ENCODE data around the gene MYO5B. TPM values are rescaled to one million over a fixed set of nuclear protein-coding genes. Genes with fewer than 3 reads are reported as not detected.
"Not testable (repeated sequence)": the region's sequence is repeated elsewhere in the genome, so short reads cannot be mapped to it uniquely, and the experiment has no call there.

The MYO5B gene
- total and polyA plus RNA-seq, 2 donors (not counting 1 experiment from before 2014, with no cell fraction given): 0.30 to 1.7 TPM

GRCh38 chr18:49799806-49800205 lies 395.1 kb downstream of the MYO5B start:
- H3K4me1 Mint-ChIP-seq: not testable (repeated sequence)

GRCh38 chr18:49798001-49798400 lies 396.9 kb downstream of the MYO5B start:
- Mint-ChIP-seq H3K27ac (no peak overlapping the region), H3K4me3 (no peak overlapping the region), H3K27me3 (no peaks in the 10 kb centered on the region), H3K4me1 (no peaks in the 10 kb centered on the region), H3K9me3 (ENCODE audit: insufficient read depth) (no peaks in the 10 kb centered on the region)
- Histone ChIP-seq H3K79me2 (ENCODE audit: control insufficient read depth, insufficient read depth, low read length) (no peaks in the 10 kb centered on the region), H3K27me3 (replicated peaks in 1 of 4; ENCODE audit: control extremely low read depth in 1 of 4, control insufficient read depth in 3 of 4, insufficient read depth in 4 of 4, low read length in 3 of 4) (no peaks in the 10 kb centered on the region), H4K20me1 (ENCODE audit: control insufficient read depth, insufficient read depth, low read length, poor library complexity, severe bottlenecking) (no peaks in the 10 kb centered on the region), H3K27ac (ENCODE audit: low read length in 2 of 2) (no peak overlapping the region), H3K36me3 (replicated peaks in 1 of 2; ENCODE audit: control extremely low read depth in 1 of 2, control insufficient read depth in 1 of 2, extremely low read depth in 1 of 2, insufficient read depth in 2 of 2, low read length in 1 of 2) (peaks cover 0 to 13% of the 10 kb centered on the region in 2 experiments), H3K9ac (ENCODE audit: low read length) (no peak overlapping the region), H3K4me3 (ENCODE audit: control extremely low read depth in 1 of 5, extremely low read depth in 1 of 5, insufficient read depth in 1 of 5, low read depth in 2 of 5, low read length in 4 of 5) (no peak overlapping the region), H3K4me2 (replicated peaks; ENCODE audit: low read depth, low read length, poor library complexity, severe bottlenecking) (no peak overlapping the region), H2AFZ (ENCODE audit: insufficient read depth, low read depth, low read length, poor library complexity, severe bottlenecking) (no peak overlapping the region), H3K4me1 (ENCODE audit: control insufficient read depth in 2 of 2, insufficient read depth in 2 of 2, low read length in 2 of 2) (no peaks in the 10 kb centered on the region), H3K9me3 (ENCODE audit: control extremely low read depth in 1 of 3, control insufficient read depth in 2 of 3, insufficient read depth in 1 of 3, low read length in 2 of 3) (no peaks in the 10 kb centered on the region)
- POLR2A ChIA-PET: no interaction called here
- intact Hi-C loops (cut with micrococcal nuclease): no loop called here
- ATAC-seq (ENCODE audit: low read depth) (no peak), DNase-seq (no peak)
- CTCF ChIA-PET: no interaction called here
- no CpG with 5 or more reads among the region's 4 CpGs for WGBS (ENCODE audit: insufficient coverage)
- TF ChIP-seq EZH2 (IDR thresholded peaks at IDR 0.05; ENCODE audit: borderline replicate concordance, insufficient read depth, low read depth, low read length, poor library complexity, severe bottlenecking) (no peak), CTCF (IDR thresholded peaks at IDR 0.05) (no peak)

More at GRCh38 chr18:49799806-49800205, 395.1 kb downstream of the MYO5B start:
- H3K36me3 ChIP-seq (replicated peaks in 1 of 2; ENCODE audit: control extremely low read depth in 1 of 2, control insufficient read depth in 1 of 2, extremely low read depth in 1 of 2, insufficient read depth in 2 of 2, low read length in 1 of 2); H3K27ac ChIP-seq (ENCODE audit: low read length in 2 of 2); H3K79me2 ChIP-seq (ENCODE audit: control insufficient read depth, insufficient read depth, low read length); H3K9me3 ChIP-seq (ENCODE audit: control extremely low read depth in 1 of 3, control insufficient read depth in 2 of 3, insufficient read depth in 1 of 3, low read length in 2 of 3); H3K27me3 ChIP-seq (replicated peaks in 1 of 4; ENCODE audit: control extremely low read depth in 1 of 4, control insufficient read depth in 3 of 4, insufficient read depth in 4 of 4, low read length in 3 of 4); H3K4me3 ChIP-seq (ENCODE audit: control extremely low read depth in 1 of 5, extremely low read depth in 1 of 5, insufficient read depth in 1 of 5, low read depth in 2 of 5, low read length in 4 of 5); H2AFZ ChIP-seq (ENCODE audit: insufficient read depth, low read depth, low read length, poor library complexity, severe bottlenecking); CTCF ChIA-PET; DNase-seq; H3K9me3 Mint-ChIP-seq (ENCODE audit: insufficient read depth); intact Hi-C loops (cut with micrococcal nuclease); H3K4me2 ChIP-seq (replicated peaks; ENCODE audit: low read depth, low read length, poor library complexity, severe bottlenecking); POLR2A ChIA-PET; H3K27ac Mint-ChIP-seq; H4K20me1 ChIP-seq (ENCODE audit: control insufficient read depth, insufficient read depth, low read length, poor library complexity, severe bottlenecking); ATAC-seq (ENCODE audit: low read depth); H3K27me3 Mint-ChIP-seq; H3K9ac ChIP-seq (ENCODE audit: low read length); H3K4me3 Mint-ChIP-seq; H3K4me1 ChIP-seq (ENCODE audit: control insufficient read depth in 2 of 2, insufficient read depth in 2 of 2, low read length in 2 of 2): not testable (repeated sequence)
- 98% methylated on average over 16 of the region's 29 CpGs for WGBS (ENCODE audit: insufficient coverage)

Measured in B cell (primary cell).